H9 (cell line): Measurements from ENCODE around the gene RETREG3. TPM values are rescaled to one million over a fixed set of nuclear protein-coding genes. Genes with fewer than 3 reads are reported as not detected.

ENCODE experiments used
- DNase-seq: peaks from one replicate; pipeline ENCODE4 v3.0.0-alpha.2; 2017
- H2AFZ ChIP-seq: one replicate; pipeline ENCODE4 v1.6.1; 2013; ENCODE audit warnings: mild to moderate bottlenecking, low read length, control low read depth, moderate library complexity
- H2AK5ac ChIP-seq: 2 replicates; pipeline ENCODE4 v1.6.1; 2013; ENCODE audit warnings: low read length, control low read depth, mixed read lengths; ENCODE audit not compliant: insufficient read length
- H2BK120ac ChIP-seq: one replicate; pipeline ENCODE4 v1.6.1; 2013; ENCODE audit warnings: low read depth, mild to moderate bottlenecking, low read length, control low read depth, inconsistent platforms; ENCODE audit not compliant: poor library complexity, severe bottlenecking
- H2BK12ac ChIP-seq: 2 replicates; pipeline ENCODE4 v1.6.1; 2013; ENCODE audit warnings: low read length, control low read depth, mixed read lengths, low read depth; ENCODE audit not compliant: insufficient read length
- H2BK15ac ChIP-seq: 2 replicates; pipeline ENCODE4 v1.6.1; 2013; ENCODE audit warnings: low read depth, low read length, control low read depth
- H2BK20ac ChIP-seq: one replicate; pipeline ENCODE4 v1.6.1; 2013; ENCODE audit warnings: low read depth, mild to moderate bottlenecking, low read length, control low read depth, inconsistent platforms; ENCODE audit not compliant: poor library complexity, severe bottlenecking
- H2BK5ac ChIP-seq: 2 replicates; pipeline ENCODE4 v1.6.1; 2013; ENCODE audit warnings: low read length, control low read depth, mixed read lengths; ENCODE audit not compliant: insufficient read length
- H3K14ac ChIP-seq: 2 replicates; pipeline ENCODE4 v1.6.1; 2013; ENCODE audit warnings: low read length, control low read depth; ENCODE audit not compliant: insufficient read depth
- H3K18ac ChIP-seq: 2 replicates; pipeline ENCODE4 v1.6.1; 2013; ENCODE audit warnings: low read depth, mild to moderate bottlenecking, mixed read lengths, low read length, control low read depth; ENCODE audit not compliant: insufficient read length
- H3K23ac ChIP-seq: 2 replicates; pipeline ENCODE4 v1.6.1; 2013; ENCODE audit warnings: low read length, control low read depth, mixed read lengths, low read depth; ENCODE audit not compliant: insufficient read length
- H3K23me2 ChIP-seq: 2 replicates; pipeline ENCODE4 v1.6.1; 2013; ENCODE audit warnings: low read depth, mild to moderate bottlenecking, mixed read lengths, low read length, control low read depth; ENCODE audit not compliant: insufficient read length, poor library complexity, severe bottlenecking
- H3K27ac ChIP-seq: 2 replicates; pipeline ENCODE4 v1.5.1; 2013; ENCODE audit warnings: low read length, control low read depth, mixed read lengths, low read depth; ENCODE audit not compliant: insufficient read length
- H3K27me3 ChIP-seq: 2 replicates; pipeline ENCODE4 v1.6.1; 2013; ENCODE audit warnings: low read length, control low read depth, inconsistent platforms; ENCODE audit not compliant: insufficient read depth
- H3K4ac ChIP-seq: 2 replicates; pipeline ENCODE4 v1.6.1; 2013; ENCODE audit warnings: low read depth, mild to moderate bottlenecking, control low read depth, inconsistent platforms, low read length, moderate library complexity
- H3K4me1 ChIP-seq: 2 replicates; pipeline ENCODE4 v1.6.1; 2013; ENCODE audit warnings: low read length, control low read depth, inconsistent platforms; ENCODE audit not compliant: insufficient read depth
- H3K4me2 ChIP-seq: 2 replicates; pipeline ENCODE4 v1.6.1; 2013; ENCODE audit warnings: low read length, control low read depth, mixed read lengths; ENCODE audit not compliant: insufficient read length, insufficient read depth
- H3K56ac ChIP-seq: 2 replicates; pipeline ENCODE4 v1.6.1; 2013; ENCODE audit warnings: low read depth, mild to moderate bottlenecking, mixed read lengths, low read length, control low read depth; ENCODE audit not compliant: insufficient read length
- H3K79me1 ChIP-seq: 2 replicates; pipeline ENCODE4 v1.6.1; 2013; ENCODE audit warnings: low read depth, mild to moderate bottlenecking, moderate library complexity, low read length, control low read depth, inconsistent platforms; ENCODE audit not compliant: insufficient read depth, poor library complexity, severe bottlenecking
- H3K79me2 ChIP-seq: 2 replicates; pipeline ENCODE4 v1.6.1; 2013; ENCODE audit warnings: low read length, control low read depth, inconsistent platforms; ENCODE audit not compliant: insufficient read depth
- H3K9ac ChIP-seq: 2 replicates; pipeline ENCODE4 v1.6.1; 2013; ENCODE audit warnings: low read length, control low read depth, mixed read lengths; ENCODE audit not compliant: insufficient read length; ENCODE audit errors: extremely low read depth
- H3K9me3 ChIP-seq: one replicate; pipeline ENCODE4 v1.6.1; 2013; ENCODE audit warnings: low read depth, low read length, inconsistent platforms; ENCODE audit not compliant: control insufficient read depth
- H3T11ph ChIP-seq: one replicate; pipeline ENCODE4 v1.6.1; 2013; ENCODE audit warnings: mild to moderate bottlenecking, low read length, control low read depth, inconsistent platforms
- H4K20me1 ChIP-seq: one replicate; pipeline ENCODE4 v1.6.1; 2013; ENCODE audit not compliant: control insufficient read depth, insufficient read length, insufficient read depth
- H4K5ac ChIP-seq: 2 replicates; pipeline ENCODE4 v1.6.1; 2013; ENCODE audit warnings: low read depth, mild to moderate bottlenecking, mixed read lengths, low read length, control low read depth; ENCODE audit not compliant: insufficient read length
- H4K8ac ChIP-seq: replicated peaks from 2 replicates; pipeline ENCODE4 v1.6.1; 2013; ENCODE audit warnings: low read length, control low read depth, mixed read lengths, low read depth; ENCODE audit not compliant: insufficient read length
- H4K91ac ChIP-seq: 2 replicates; pipeline ENCODE4 v1.6.1; 2013; ENCODE audit warnings: low read depth, mild to moderate bottlenecking, moderate library complexity, mixed read lengths, low read length, control low read depth; ENCODE audit not compliant: insufficient read length
- H3K27ac Mint-ChIP-seq, 3 experiments: 2 replicates in 2 of 3; 3 replicates in 1 of 3; pipeline ENCODE4 v1.8.0; 2020 to 2021; ENCODE audit warnings: mixed read lengths in 3 of 3, mild to moderate bottlenecking in 1 of 3, moderate library complexity in 1 of 3
- H3K27me3 Mint-ChIP-seq: 2 replicates; pipeline ENCODE4 v1.8.0; 2021; ENCODE audit warnings: low read depth, mild to moderate bottlenecking, moderate library complexity, mixed read lengths
- H3K36me3 Mint-ChIP-seq, 3 experiments: 2 replicates in 2 of 3; 3 replicates in 1 of 3; pipeline ENCODE4 v1.8.0; 2020 to 2021; ENCODE audit warnings: low read depth in 3 of 3, mixed read lengths in 3 of 3; ENCODE audit not compliant: insufficient read depth in 1 of 3
- H3K4me1 Mint-ChIP-seq, 2 experiments: 2 replicates each; pipeline ENCODE4 v1.8.0; 2020; ENCODE audit warnings: mixed read lengths in 2 of 2
- H3K4me3 Mint-ChIP-seq, 2 experiments: 2 replicates in 1 of 2; 3 replicates in 1 of 2; pipeline ENCODE4 v1.8.0; 2020 to 2021; ENCODE audit warnings: mild to moderate bottlenecking in 2 of 2, mixed read lengths in 2 of 2, moderate library complexity in 1 of 2
- H3K9me3 Mint-ChIP-seq, 2 experiments: 2 replicates in 1 of 2; 3 replicates in 1 of 2; pipeline ENCODE4 v1.8.0; 2020; ENCODE audit warnings: mild to moderate bottlenecking in 2 of 2, mixed read lengths in 2 of 2, moderate library complexity in 1 of 2
- CTCF ChIP-seq: fragments of 200-600 bp; sonication (generic); conservative IDR thresholded peaks from 3 replicates; pipeline ENCODE4 v1.8.0; 2021; ENCODE audit warnings: antibody characterized with exemption, mild to moderate bottlenecking
- WGBS: extraction: QIAGEN DNeasy Blood & Tissue Kit; methylation state at CpG from one replicate; pipeline ENCODE4 v1.1.7; 2013; ENCODE audit warnings: missing lambda C conversion rate, low lambda C conversion rate, mixed read lengths; ENCODE audit not compliant: insufficient read length; ENCODE audit errors: extremely low coverage; 5-methylcytosine and 5-hydroxymethylcytosine counted together
- total RNA-seq: library from RNA; stranded (reverse); gene quantifications from 2 replicates; pipeline ENCODE4 v1.2.1, GENCODE V29; 2021

RETREG3 gene
- total RNA-seq, 1 experiment from 2014 or later, result 47.3 TPM

GRCh38 chr17:42598905-42599304 lies 10.3 kb downstream of the RETREG3 start:
- Mint-ChIP-seq H3K4me1 (no peaks in the 10 kb centered on the region), H3K27me3 (no peaks in the 10 kb centered on the region), H3K27ac (no peak overlapping the region; a peak in 1 of 7 replicates), H3K36me3 (peaks cover 2 to 10% (median 3%) of the 10 kb centered on the region in 3 experiments; a peak in 4 of 7 replicates), H3K9me3 (no peaks in the 10 kb centered on the region), H3K4me3 (no peak overlapping the region)
- H3K14ac ChIP-seq, result no peak overlapping the region
- no peak overlapping the region for H3K4me2 ChIP-seq
- no peak for DNase-seq
- H2BK20ac ChIP-seq, result no peak overlapping the region
- H2BK12ac ChIP-seq, result no peak overlapping the region
- no peak overlapping the region for H3K4ac ChIP-seq
- no peak for TF ChIP-seq CTCF
- peaks cover 3% of the 10 kb centered on the region for H3K79me1 ChIP-seq
- H3K9ac ChIP-seq, result no peak overlapping the region
- H3K4me1 ChIP-seq, result no peaks in the 10 kb centered on the region
- no peak overlapping the region for H2AK5ac ChIP-seq
- H3K9me3 ChIP-seq, result no peaks in the 10 kb centered on the region
- H4K8ac ChIP-seq, result no peak overlapping the region
- no peak overlapping the region for H2BK120ac ChIP-seq
- H3K23me2 ChIP-seq, result no peaks in the 10 kb centered on the region
- H3K27ac ChIP-seq, result no peak overlapping the region
- H4K91ac ChIP-seq, result no peak overlapping the region
- H2BK5ac ChIP-seq, result no peak overlapping the region
- H3K27me3 ChIP-seq, result no peaks in the 10 kb centered on the region
- no peak overlapping the region for H3K56ac ChIP-seq
- H2BK15ac ChIP-seq, result no peak overlapping the region
- no peak overlapping the region for H3K18ac ChIP-seq
- no peaks in the 10 kb centered on the region; the same call in 1 of the 2 replicates for H3K79me2 ChIP-seq
- no peak overlapping the region for H2AFZ ChIP-seq
- H3K23ac ChIP-seq, result no peak overlapping the region
- H4K20me1 ChIP-seq, result no peaks in the 10 kb centered on the region
- H4K5ac ChIP-seq, result no peak overlapping the region
- no CpG with 5 or more reads among the region's 2 CpGs for WGBS
- no peak overlapping the region for H3T11ph ChIP-seq
